GM19452 (cell line): ENCODE measurements around the gene DYNLT2.

Experiments
- ATAC-seq: cut with Tn5 transposase; IDR thresholded peaks from one replicate; pipeline ENCODE4 v1.9.1; 2021; ENCODE audit not compliant: unreplicated experiment

The DYNLT2 gene

DNA sequence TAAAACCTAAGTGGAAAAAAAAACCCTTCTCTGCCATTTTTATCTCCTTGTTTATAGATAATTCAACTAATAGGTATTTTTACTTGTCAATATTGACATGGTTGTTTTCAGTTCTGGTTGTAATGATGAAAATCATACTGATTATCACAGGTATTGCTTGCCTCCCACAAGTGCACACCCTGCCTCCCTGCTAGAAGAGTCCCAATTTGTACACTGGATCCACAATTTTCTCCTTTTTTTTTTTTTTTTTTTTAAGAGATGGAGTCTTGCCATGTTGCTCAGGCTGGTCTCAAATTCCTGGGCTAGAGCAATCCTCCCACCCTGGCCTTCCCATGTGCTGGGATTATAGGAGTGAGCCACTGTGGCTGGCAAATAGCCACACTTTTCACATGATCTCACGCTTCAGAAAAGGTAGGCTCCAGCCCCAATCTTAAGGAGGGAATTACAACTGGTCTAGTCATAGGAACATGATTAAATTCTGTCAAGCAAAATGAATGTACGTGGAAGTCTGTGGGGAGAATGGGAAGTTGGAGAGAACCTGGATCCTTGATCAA is 12.3 kb downstream of the DYNLT2 start:
- ATAC-seq = no peak

DNA sequence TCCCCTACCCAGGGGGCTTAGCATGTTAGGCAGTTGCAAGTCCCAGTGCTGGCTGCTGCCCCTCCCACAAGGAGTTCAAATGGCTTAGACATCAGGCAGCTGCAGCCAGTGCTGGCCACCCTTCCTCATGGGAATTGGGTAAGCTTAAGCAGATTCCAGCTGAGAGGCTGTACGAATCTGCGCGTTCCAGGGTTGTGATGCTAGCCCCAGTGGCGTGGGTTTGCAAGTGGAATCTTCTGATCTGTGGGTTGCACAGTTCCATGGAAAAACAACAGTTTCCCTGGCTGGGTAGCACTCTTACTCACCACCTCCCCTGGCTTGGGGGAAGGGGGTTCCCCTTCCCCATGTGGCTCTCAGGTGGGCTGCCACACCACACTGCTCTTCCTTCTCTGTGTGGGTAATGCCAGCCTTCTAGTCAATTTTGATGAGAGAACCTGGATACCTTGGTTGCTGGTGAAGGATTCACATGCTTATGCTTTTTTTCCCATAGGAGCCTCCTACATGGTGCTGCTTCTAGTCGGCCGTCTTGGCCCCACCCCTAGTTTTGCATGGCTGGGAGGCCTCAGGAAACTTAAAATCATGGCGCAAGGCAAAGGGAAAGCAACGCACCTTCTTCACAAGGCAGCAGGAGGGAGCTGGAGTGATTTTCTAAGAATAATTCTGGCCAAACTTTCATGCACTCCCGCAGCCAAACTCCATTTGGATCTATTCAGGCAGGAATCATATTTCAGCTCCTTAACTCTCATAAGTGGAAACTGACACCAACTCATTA is 13.0 kb downstream of the DYNLT2 start:
- no peak for ATAC-seq

GRCh38 chr6:169729961-169730360 is 21.4 kb downstream of the DYNLT2 start:
- no peak for ATAC-seq

GRCh38 chr6:169726963-169727362 is 24.4 kb downstream of the DYNLT2 start:
- ATAC-seq = no peak

DNA sequence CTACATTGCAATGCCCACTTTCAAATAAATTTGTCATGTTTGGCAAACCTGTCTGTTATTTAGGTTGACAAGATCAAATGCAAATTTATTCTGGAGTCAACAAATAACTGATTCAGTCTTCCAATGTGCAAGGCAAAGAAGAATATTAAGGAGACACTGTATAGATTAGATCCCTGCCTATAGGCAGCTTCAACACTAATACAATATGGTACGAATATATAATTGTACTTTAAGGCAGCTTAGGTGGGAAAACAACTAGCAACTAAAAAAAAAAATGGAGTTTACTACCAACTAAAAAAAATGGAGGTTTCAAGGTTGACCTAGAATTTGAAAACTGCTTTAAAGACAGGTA is 25.3 kb downstream of the DYNLT2 start:
- ATAC-seq = no peak

DNA sequence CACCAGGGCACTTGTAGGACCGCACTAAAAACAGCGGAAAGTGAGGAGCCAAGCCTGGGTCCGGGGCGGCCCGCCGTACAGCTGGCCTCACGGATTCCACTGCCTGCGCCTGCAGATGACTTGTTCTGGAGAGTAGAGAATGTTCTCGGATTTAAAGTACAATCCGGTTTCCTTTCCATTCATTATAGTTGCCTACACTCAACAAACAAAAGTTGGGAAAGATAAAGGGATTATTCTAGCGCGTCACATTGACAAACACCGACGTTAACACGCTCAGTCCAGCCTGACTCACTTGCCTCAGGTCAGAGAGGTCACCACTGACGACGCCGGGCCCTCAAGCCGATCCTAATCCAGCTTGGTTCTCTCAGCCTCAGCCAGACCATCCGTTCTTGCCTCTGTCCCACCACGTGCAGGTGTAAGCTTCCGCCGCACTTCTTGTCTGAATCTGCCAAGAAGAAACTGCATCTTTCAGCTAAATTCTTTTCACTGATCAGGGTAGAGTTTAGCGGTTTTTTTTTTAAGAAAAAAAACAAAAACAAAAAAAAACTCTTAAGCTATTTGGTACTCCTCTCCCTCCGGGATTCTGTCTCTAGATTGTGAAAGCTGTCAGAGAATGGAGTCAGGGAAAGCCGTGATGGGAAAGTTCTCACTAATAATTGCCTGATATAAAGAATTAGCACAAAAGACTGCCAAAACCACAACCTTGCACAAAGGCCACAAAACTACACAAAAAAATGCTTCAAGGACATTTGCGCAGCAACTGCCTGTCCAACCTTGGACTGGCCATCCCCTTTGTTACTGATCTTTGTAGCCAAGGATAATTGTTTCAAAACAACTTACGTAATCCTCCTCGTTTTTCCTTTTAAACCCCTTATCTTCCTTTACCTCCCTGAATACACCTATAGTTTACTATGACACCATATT is 26.0 kb downstream of the DYNLT2 start:
- ATAC-seq = no peak

GRCh38 chr6:169724494-169725124 is 26.8 kb downstream of the DYNLT2 start, which contains the start of gene PHF10:
TSS of gene PHF10 (minus strand) at chr6:169724500. CDS start at chr6:169723931, 569 bp downstream.
- ATAC-seq = peak; percentile 34

DNA sequence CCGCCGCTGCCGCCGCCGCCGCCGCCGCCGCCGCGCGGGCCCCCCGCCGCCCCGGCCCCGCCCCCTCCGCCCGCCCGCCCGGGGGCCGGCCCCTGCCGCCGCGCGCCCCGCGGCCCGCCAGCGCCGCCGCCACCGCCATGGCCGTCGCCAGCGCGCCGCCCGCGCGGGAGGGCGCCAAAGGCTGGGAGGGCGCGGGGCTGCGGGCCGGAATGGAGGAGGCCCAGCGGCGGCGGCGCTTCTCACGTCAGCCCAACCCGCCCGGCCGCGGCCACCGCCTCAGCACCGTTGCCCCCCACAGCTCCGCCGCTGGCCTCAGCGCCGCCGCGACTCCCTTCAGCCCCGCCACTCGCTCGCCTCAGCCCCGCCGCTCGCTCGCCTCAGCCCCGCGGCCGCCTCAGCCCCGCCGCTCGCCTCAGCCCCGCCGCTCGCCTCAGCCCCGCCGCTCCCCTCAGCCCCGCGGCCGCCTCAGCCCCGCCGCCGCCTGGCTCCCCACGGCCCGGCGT is 27.3 kb downstream of the DYNLT2 start:
- ATAC-seq = peak; percentile 35

DNA sequence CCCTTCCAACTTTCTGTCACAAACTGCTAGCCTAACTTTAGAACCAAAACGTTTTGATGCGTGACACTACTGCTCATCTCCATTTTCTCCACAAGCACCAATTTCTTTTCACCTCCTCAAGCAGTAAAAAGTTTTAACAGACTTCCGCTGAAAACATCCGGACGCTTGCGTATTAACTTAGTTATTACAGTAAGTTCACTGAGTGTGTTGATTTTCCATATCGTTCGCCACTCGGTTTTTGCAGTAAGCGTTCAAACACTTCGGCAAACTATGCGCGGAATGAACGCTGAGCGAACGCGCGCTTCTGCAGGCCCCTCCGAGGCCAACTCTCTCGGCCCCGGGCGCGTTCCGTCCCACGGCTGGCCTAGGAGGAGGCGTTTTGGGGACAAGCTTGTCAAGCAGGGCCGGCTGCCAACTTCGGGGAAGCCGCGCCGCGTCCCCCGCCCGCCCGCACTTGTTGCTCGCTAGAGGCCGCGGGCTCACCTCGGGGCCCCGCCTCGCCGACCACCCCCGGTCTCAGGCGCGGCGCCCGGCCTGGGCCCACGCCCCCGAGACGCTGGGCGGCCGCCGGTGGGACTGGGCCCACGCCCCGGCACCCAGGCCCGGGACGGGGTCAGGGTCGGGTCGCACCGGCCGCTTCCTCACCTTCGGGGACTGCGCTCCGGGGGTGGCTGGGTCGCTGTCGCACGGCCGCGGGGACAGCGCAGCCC is 28.0 kb downstream of the DYNLT2 start:
- peak; percentile 40 for ATAC-seq

DNA sequence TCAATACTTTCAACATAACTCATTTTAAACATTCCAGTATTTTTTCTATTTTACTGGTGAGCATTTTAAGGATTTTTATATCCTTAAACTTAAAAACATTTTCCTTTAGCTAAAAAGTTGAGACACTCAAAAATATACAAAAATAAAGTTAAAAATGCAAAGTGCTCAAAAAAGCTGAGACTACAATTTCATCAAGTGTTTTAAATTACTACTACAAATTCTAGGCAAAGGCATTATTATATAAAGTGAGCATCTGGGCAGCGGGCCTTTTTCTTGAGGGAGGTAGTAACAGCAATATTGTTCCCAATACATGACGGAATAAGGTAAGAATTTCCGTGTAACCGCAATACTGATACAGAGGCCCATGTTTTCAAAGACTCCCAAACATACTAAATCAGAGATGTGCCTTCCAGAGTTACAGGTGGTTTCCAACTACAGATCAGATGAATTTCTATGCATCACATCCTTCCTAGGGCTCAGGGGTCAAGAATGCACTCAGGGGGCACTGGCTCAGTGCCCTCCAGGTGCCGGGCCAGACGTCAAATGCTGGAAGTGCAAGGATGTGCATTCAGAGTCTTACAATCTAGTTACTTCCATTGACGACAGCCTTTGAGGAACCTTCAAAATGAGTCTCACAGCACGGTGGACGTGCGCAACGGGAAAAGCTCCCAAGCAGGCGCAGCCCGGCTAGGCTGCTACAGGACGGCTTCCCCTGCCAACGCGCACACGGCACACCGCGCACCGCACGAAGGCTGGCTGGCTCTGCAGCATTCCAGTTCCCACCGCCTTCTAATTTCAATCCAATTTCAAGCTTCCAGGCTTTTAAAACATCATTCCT is 28.8 kb downstream of the DYNLT2 start:
- peak; percentile 23 for ATAC-seq

DNA sequence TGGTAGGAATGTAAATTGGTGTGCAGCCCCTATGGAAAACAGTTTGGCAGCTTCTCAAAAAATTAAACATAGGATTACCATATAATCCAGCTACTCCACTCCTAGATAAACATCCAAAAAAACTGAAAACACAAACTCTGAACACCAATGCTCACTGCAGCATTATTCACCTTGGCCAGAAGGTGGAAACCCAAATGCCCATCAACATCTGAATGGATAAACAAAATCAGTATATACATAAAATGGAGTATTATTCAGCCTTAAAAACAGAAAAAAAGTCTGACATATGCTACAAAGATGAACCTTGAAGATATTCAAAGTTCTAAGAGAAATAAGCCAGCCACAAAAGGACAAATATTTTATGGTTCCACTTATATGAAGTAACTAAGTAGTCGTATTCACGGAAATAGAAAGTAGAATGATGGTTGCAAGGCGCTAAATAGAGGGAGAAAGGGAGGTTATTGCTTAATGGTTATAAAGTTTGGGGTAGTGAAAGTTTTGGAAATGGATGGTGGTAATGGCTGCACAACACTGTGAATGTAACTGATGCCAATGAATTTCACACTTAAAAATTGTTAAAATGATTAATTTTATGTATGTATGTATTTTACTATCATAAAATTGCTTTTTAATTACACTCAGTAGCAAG is 31.0 kb downstream of the DYNLT2 start:
- no peak for ATAC-seq

- ATAC-seq = no peak
Measured at GRCh38 chr6:169719117-169719516, 32.3 kb downstream of the DYNLT2 start.

GRCh38 chr6:169714595-169714994 is 36.8 kb downstream of the DYNLT2 start:
- ATAC-seq = no peak

DNA sequence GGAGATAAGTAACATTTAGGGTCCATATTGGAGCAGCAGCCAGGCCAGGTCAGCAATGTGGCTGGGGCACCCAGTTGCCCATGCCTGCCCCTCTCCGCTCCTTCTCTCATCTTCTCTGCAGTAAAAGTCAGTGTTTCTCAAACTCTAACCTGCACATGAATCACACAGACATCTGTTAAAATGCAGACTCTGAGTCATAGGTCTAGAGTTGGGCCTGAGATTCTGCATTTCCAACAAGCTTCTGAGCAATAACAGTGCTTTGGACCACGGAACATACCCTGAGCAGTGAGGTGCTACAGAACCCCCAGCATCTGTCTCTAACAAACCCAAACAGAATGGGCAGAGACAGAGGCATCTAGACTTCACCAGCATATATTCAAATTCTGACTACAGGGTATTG is 37.2 kb downstream of the DYNLT2 start:
- ATAC-seq = no peak

- ATAC-seq = no peak
Measured at GRCh38 chr6:169710009-169710408, 41.4 kb downstream of the DYNLT2 start.

DNA sequence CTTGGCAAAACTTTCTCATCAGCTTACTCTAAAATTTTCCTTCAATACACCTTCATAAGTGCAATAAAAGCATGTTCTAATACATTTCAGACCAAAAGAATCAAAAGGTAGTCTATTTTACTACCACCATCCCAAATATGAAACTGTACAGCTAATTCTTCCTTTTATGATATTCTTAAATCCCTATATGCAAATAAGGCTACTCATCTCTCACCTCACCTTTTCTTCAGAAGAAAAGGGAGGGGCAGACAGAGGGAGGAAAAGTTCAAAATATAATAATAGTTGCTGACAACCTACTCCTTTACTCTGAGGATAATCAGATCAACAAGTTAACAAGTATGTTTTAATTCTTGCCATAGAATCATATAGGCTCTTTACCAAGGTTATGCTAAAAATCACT is 42.1 kb downstream of the DYNLT2 start:
- peak; percentile 55 for ATAC-seq

DNA sequence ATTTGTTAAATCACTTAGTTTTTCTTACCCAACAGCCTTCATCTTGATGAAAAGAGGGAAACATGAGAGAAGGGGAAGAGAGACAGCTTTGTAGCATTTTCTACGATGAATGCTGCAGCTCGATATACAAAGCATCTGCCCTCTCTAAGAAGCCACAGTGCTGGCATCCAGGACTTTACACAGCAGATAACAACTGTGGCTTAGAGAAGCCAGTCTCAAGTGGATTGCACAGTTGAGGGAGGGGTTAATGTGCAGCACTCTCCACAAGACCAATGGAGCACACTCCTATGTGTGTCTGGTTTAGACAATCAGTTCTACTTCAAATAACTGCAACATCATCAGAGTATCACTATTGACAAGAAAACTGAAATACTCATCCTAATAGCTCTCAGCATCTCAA is 43.6 kb downstream of the DYNLT2 start:
- ATAC-seq = no peak

DNA sequence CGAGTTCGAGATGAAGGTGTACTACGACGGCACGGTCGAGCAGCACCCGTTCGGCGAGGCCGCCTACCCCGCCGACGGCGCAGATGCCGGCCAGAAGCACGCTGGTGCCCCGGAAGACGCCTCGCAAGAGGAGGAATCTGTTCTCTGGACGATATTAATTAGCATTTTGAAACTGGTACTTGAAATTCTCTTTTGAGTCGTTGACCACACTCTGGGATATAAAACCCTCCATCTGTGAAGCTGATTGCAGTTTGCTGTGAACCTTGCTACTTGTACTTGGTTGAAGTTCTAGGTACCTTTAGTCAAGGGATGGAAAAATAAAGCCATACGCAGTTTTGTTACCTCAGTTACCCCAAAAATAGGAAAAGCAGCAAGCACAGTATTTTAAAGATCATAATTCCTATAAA is 48.5 kb downstream of the DYNLT2 start:
- peak; percentile 9 for ATAC-seq
